HG02642 (cell line): ENCODE data around the gene HSPA14.
A peak's percentile ranks its signal among the peaks of the same experiment; 100 is the strongest.
"Not testable (repeated sequence)": the region's sequence is repeated elsewhere in the genome, so short reads cannot be mapped to it uniquely, and the experiment has no call there.

Experiments used
- ATAC-seq: cut with Tn5 transposase; IDR thresholded peaks from one replicate; pipeline ENCODE4 v1.9.1; 2021; ENCODE audit warnings: mild to moderate bottlenecking; ENCODE audit not compliant: unreplicated experiment, poor library complexity

Gene HSPA14

DNA sequence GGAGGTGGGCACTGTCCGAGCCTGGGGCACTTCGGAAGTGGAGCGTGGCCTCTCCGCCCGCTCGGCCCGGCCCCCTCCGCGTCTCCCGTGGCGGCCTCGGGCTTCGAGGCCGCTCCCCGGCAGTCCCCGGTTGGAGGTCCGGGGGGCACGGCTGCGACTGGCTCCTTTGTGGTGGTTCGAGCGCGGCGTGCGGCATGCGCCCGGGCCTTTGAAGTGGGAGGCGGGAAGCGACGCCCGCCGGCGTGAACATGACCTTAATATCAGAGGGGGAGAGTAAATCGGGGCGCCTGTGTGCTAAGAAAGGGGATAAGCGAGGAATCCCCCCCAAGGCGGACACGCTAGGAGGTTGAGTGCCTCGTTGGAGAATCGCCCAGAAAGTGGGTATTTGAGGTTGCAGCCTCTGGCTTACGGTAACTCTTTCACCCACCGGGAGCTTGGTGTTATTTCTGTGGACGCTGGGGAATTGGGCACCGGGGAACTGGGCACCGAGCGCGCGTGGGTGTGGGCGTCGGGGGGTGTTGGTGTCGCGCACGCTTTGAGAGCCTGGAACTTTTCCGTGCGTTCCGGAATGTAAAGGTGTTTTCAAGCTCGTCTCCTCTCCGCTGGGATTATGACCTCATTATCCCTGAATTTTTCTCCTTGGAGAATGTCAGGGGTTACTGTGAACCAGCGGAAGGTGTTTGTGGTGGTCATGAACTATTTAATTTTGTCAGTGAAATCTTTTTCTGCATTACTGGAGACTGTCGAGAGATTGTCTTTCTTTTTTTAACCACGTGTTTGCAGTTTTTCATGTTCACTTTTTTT lies 41.2 kb downstream of the HSPA14 start:
- peak; percentile 25 for ATAC-seq

DNA sequence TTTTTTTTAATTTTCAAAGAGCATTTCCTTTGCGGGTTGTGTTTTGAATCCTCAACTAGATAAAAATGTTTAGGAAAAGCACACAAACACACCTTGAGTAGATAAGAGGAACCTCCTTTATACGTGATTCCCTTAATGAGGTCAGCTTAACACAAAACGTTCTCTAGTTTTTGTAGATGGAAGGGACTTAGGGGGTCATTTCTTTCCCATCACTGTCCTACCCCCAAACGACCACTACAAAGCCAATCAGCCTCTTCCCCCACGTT lies 41.8 kb downstream of the HSPA14 start:
- ATAC-seq: no peak

DNA sequence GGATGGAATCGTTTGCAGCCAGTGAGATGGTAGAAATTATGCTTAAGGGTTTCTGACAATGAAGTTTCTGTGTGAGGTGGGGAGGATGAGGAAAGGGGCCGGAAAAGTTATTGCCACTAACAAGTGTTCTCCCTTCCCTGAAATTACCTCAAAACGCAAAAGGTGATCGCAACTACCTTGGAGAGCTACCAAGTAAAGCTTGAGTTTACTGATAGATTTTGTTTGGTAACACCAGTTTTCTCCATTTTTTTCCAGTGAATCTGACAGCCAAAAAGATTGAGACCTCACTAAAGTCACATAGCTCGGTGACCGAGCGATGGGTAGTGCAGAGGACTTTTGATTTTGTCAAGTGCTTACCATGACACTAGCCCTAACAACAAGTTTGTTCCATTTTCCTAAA lies 42.1 kb downstream of the HSPA14 start:
- no peak for ATAC-seq

DNA sequence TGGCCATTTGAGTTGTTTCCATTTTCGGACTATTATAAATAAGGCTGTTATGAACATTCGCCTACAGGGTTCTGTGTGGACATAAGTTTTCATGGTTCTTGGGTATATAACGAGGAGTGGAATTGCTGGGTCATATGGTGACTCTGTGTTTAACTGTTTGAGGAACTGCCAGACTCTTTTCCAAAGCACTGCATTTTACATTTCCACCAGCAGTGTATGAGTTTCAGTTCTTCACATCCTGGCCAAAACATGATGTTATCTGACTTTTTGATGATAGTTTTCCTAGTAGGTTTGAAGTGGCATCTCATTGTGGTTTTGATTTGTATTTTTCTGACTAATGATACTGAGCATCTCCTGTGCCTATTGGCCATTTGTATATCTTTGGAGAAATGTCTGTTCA lies 46.0 kb downstream of the HSPA14 start:
- no peak for ATAC-seq

DNA sequence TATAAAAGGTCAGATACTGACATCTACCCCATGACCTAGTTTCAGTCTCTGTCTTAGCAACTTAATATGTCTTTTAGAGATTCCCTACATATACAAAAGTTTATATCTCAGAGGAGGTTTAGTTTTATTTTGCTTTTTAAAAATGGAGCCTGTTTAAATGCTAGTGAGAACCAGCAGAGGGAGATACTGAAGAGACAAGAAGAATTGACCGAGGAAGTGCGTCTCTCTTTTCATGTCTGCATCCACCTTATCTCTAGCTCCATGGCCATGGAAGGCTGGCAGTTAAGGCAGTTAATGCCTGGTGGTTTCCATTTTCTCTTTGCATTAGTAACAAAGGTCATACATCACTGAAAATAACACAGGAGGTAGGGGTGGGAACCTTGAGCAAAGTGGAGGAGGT lies 51.2 kb downstream of the HSPA14 start:
- ATAC-seq: no peak

DNA sequence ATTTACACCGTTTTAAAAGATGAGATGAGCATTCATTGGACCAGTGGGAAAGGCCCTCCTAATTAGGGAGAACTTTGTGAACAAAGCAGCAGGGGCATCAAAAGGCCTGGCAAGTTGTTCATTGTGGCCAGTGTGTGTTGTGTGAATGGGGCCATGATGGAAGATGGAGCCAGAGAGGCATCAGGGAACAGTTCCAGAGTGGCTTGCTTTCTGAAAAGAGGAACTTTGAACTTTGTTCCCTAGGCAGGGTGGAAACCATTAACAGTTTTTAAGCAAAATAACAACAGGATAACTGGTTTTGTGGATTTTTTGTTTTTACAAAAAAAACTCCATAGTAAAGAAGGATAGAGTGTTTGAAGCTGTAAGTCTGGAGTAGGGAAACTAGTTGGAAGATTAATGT lies 53.0 kb downstream of the HSPA14 start:
- no peak for ATAC-seq

DNA sequence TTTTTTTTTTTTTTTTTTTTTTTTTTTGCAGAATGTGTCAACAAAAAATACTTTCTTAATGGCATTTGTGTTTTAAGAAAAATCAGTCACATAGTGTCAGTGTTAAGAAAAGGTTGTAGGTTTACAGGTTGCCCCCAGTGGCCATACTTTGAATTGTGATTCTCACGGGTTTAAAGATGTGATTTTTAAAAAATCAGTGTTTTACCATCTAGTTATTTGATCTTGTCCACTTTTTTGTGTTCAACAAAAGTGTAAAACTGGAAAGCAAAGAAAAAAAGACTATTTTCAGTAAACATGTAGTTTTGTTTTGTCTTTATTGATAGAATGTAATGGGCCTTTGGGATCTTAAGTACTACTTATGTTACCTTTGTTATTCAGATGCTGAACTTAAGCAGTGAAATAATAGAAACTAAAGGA lies 66.2 kb downstream of the HSPA14 start:
- ATAC-seq: no peak

DNA sequence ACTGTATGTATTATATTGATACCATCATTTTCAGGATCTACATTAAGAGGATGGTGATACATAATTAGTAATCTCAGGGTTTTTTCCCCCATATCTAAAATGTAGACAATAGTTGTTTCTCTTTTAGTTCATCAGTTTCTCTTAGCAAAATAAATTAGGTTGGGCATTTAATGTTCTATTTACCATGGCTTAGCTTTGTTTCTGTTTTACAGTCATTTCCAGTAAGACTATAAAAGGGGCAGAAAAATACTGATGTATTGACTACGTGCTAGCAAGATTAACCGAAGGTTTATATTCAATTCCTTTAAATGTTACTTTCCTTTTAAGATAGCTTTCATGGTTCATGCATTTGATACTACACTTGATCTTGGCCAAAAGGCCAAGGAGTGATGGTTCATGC lies 66.8 kb downstream of the HSPA14 start:
- ATAC-seq: no peak

DNA sequence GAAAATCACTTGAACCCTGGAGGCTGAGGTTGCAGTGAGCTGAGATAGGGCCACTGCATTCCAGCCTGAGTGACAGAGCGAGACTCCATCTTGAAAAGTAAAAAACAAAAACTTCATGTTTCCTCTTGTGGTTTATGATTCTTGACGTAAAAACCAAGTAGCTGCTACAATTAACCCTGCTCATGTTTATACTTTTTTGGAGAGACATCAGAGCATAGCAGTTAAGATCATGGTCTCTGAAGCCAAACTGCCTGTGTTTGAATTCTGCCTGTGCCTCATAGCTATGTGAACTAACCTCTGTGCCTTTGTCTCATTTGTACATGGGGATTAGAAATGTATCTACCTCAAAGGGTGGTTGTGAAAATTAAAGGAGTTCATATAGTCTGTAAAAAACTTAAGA lies 67.8 kb downstream of the HSPA14 start:
- ATAC-seq: no peak

DNA sequence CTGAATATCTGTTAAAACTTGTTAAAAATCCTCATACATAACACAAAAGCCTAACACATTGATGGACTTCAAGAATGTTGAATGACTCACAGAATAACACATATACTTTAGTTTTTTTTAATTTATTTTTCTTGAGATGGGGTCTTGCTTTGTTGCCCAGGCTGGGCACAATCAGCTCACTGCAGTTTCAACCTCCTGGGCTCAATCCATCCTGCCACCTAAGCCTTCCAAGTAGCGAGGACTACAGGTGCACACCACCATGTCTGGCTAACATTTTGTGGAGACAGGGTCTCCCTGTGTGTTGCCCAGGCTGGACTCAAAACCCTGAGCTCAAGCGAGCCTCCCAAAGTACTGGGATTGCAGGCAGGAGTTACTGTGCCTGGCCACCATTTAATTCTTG lies 68.7 kb downstream of the HSPA14 start:
- ATAC-seq: no peak

DNA sequence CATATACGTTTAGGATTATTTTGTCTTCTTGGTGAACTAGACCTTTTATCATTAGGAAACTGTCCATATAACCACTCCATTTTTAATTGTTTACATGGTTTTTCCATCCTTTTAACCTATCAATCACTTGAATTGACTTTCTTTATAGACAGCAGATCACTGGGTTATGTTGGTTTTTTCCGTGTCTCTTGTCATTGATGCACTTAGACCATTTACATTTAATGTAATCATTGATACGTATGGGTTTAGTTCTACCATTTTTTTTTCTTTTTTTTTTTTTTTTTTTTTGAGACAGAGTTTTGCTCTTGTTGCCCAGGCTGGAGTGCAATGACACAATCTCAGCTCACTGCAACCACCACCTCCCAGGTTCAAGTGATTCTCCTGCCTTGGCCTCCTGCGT lies 69.5 kb downstream of the HSPA14 start:
- ATAC-seq: not testable (repeated sequence)

DNA sequence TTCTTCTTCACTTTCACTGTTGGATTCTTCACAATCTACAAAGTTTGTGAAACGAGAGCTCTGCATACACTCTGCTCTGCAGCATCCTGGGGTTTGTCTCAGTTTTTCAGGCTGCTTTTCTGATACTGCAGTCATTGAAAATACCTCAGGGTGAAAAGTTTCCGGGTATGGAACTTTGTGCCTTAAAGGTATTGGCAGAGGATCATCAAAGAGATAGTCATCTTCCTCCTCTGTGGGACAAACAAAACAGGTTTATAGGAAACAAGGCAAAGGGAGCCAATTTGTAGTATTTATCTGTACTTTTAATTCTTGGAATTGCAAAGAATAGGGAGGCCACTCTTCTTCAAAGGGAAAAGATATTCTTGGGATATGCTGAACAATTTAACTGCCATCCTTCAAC lies 71.0 kb downstream of the HSPA14 start:
- ATAC-seq: no peak

DNA sequence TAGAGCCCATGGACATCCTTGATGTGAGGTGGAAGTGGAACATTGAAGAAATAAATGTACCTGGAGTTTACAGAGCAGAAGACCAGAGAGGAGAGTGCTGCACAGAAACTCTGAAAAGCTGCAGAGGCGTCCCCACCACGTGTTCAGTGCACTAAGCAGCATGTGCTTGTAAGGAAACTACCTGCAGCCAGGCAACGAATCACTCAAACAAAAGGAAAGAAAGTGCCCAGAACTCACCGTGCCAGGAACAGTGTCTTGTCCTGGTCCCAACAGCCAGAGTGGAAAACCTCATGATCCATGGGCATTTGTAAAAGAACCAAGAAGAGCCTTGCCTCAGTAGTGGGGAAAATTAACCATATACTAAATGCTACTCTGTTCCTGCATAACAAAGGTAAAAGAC lies 72.8 kb downstream of the HSPA14 start:
- ATAC-seq: no peak

DNA sequence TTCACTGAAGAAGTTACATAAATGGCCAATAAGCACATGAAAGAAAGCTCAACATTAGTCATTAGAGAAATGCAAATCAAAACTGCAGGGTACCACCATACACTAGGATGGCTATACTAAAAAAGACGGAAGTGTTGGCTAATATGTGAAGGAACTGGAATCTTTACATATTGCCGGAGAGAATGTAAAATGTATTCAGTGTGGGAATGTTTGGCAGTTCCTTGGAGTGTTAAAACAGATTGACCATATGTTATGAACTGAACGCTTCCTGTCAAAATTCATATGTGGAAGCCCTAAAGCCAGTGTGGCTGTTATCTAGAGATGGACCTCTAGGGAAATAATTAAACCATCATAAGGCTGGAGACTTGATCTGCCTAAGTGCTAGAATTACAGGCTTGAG lies 73.7 kb downstream of the HSPA14 start:
- no peak for ATAC-seq

DNA sequence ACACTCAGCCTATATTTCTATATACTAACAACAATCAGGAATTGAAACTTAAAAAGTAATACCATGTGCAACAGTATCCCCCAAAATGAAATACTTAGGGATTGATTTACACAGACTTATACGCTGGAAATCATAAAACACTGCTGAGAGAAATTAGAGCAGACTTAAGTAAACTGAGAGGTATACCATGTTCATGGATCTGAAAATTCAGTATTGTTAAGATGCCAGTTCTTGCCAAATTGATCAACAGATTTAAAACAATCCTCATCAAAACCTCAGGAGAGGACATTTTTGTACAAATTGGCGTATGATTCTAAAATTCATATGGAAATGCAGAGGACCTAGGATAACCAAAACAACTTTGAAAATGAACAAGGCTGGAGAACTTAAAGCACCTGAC lies 78.5 kb downstream of the HSPA14 start:
- no peak for ATAC-seq

DNA sequence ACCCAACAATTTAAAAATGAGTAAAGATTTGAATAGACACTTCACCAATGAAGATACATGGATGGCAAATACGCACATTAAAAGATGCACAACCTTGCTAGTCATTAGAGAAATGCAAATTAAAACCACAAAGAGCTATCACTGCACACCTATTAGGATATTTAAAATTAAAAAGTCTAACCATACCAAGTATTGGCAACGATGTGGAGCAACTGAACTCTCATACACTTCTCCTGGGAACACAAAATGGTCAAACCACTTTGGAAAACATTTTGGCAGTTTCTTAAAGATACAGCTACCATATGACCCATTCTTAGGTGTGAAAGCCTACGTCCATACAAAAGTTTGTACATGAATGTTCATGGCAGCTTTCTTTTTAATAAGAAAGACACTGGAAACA lies 79.7 kb downstream of the HSPA14 start:
- ATAC-seq: no peak

DNA sequence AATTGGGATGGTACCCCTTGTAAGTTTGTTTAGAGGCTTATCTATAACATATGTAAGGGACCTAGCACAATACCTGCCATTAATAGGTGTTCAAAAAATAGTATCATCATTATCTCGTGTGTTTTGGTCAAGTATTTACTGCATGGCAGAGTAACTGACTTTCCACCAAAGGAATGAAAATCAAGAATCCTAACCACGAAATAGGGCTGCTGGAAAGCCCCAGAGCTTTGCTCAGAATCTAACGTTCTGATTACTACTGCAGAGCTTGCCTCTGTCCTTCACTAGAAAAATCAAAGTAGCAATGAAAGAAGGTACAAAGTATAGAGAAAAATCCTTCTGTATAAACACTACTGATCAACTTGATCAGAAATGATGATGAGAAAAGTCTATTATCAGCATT lies 80.9 kb downstream of the HSPA14 start:
- ATAC-seq: no peak
